Heart right ventricle (tissue), 16 donors: Measurements from ENCODE around the gene FRAS1. TPM values are rescaled to one million over a fixed set of nuclear protein-coding genes. Genes with fewer than 3 reads are reported as not detected.
"Not testable (repeated sequence)": the region's sequence is repeated elsewhere in the genome, so short reads cannot be mapped to it uniquely, and the experiment has no call there.

ENCODE experiments used
- ATAC-seq, 8 donors: fragments of 200-7000 bp; cut with Tn5 transposase; one replicate each; pipeline ENCODE4 v1.9.1; 2020; ENCODE audit warnings: mild to moderate bottlenecking in 8 of 8, moderate library complexity in 8 of 8, moderate number of reproducible peaks in 1 of 8
- DNase-seq, 2 donors: peaks; one replicate each; pipeline ENCODE4 v3.0.0-alpha.2; 2020
- H3K27ac ChIP-seq, 10 donors: fragments of 200-600 bp; sonication (generic) in 2 of 10; one replicate each; pipeline versions ENCODE4 v1.5.0 to v1.8.0; 2020 to 2022; ENCODE audit warnings: mild to moderate bottlenecking in 3 of 10
- H3K27me3 ChIP-seq, 7 donors: fragments of 200-600 bp; one replicate each; pipeline ENCODE4 v1.8.0; 2021 to 2022; ENCODE audit warnings: mild to moderate bottlenecking in 2 of 7
- H3K36me3 ChIP-seq, 9 donors: fragments of 200-600 bp; sonication (generic) in 1 of 9; one replicate each; pipeline versions ENCODE4 v1.5.0 to v1.8.0; 2020 to 2022; ENCODE audit warnings: mild to moderate bottlenecking in 2 of 9
- H3K4me1 ChIP-seq, 9 donors: fragments of 200-600 bp; sonication (generic) in 1 of 9; one replicate each; pipeline versions ENCODE4 v1.5.0 to v1.8.0; 2020 to 2022; ENCODE audit warnings: mild to moderate bottlenecking in 4 of 9
- H3K4me3 ChIP-seq, 10 donors: fragments of 200-600 bp; sonication (generic) in 2 of 10; one replicate each; pipeline versions ENCODE4 v1.5.0 to v1.8.0; 2020 to 2022; ENCODE audit warnings: mild to moderate bottlenecking in 7 of 10, moderate library complexity in 2 of 10
- H3K9me3 ChIP-seq, 11 donors: fragments of 200-600 bp in 10 of 11; sonication (generic) in 2 of 11; one replicate each; pipeline versions ENCODE4 v1.5.0 to v1.8.0; 2013 to 2022; ENCODE audit warnings: mild to moderate bottlenecking in 2 of 11, control low read depth in 1 of 11, moderate library complexity in 1 of 11
- CTCF ChIP-seq, 9 donors: fragments of 200-600 bp; sonication (generic) in 2 of 9; IDR thresholded peaks; one replicate each; pipeline versions ENCODE4 v1.5.0 to v1.8.0; 2021 to 2022; ENCODE audit warnings: antibody characterized with exemption in 9 of 9, mild to moderate bottlenecking in 5 of 9, moderate library complexity in 1 of 9
- WGBS, 2 donors: extraction: QIAGEN DNeasy Blood & Tissue Kit; methylation state at CpG; one replicate each; pipeline ENCODE4 v1.1.7; 2013; ENCODE audit warnings: inconsistent platforms in 1 of 2; 5-methylcytosine and 5-hydroxymethylcytosine counted together
- intact Hi-C, 10 donors: fragments of 100-400 bp; cut with DNase I; formaldehyde crosslinking; loops; one replicate each; pipeline versions ENCODE4 v1.11.1 to v1.14.2; 2022
- polyA plus RNA-seq, 2 donors: library from polyadenylated mRNA; stranded (reverse); fragments of 200-250 nt; gene quantifications; one replicate each; pipeline ENCODE4 v1.2.3, GENCODE V29; 2013
- total RNA-seq, 10 donors: library from RNA; stranded (reverse); fragmentation: NEBNext Ultra II Directional in 3 of 10; extraction: Animal tissue kit (Norgen Biotek cat#: 25700) in 3 of 10; gene quantifications; one replicate each; pipeline versions ENCODE4 v1.2.1 to v1.2.4, GENCODE V29; 2021 to 2023
- donor health status: Arrhythmogenic right ventricular cardiomyopathy.
- donor health status: ischemic (EF 13 %, LVEDD 7.1; RV severe dilation, severe dysfunction).
- donor health status: healthy with polysubstance abuse.
- donor health status: DM: no; HTN: yes; CAD: no.
- donor health status: DM: no; HTN: no; CAD: no.
- donor health status: ischemic (EF 25% LVEDD 6.9; RV normal size, moderate dysfunction).
- donor health status: ischemic (EF 25% LVEDD 5.7; RV mildly dilated, moderate dysfunction).
- donor health status: healthy.
- donor health status: DM: yes; HTN: yes; CAD: no.
- donor health status: Ischemic cardiomyopathy.
- donor health status: ischemic (EF 35%, LVEDD 5.7; RV mildly dilated, moderate dysfunction).
- donor health status: nonischemic (EF 11% LVEDD 7.7; RV severe dilation, severe dysfunction).
- donor health status: DM: yes; HTN: yes; CAD: no.
- donor health status: PGD.
- donor health status: ischemic (EF 29% LVEDD 5.4; RV normal size, mild dysfunction).
- donor health status: nonischemic (EF 23%, LVEDD 6.1; RV moderate dilation, normal function).

FRAS1 gene
- total and polyA plus RNA-seq, 12 donors: 0.93 to 6.2 (median 3.1) TPM

GRCh38 chr4:78254893-78255292 lies 197.8 kb downstream of the FRAS1 start:
- no peaks in the 10 kb centered on the region for H3K27me3 ChIP-seq
- 66 to 77% methylated on average over 4 of the region's 4 CpGs for WGBS, 2 donors
- no peak for TF ChIP-seq CTCF (IDR thresholded peaks at IDR 0.05)
- no peaks in the 10 kb centered on the region for H3K4me1 ChIP-seq
- no peak for DNase-seq
- peaks cover 0 to 8% (median 0%) of the 10 kb centered on the region in 9 donors for H3K36me3 ChIP-seq
- H3K4me3 ChIP-seq: no peak overlapping the region
- intact Hi-C loops: no loop called here
- no peak overlapping the region for H3K27ac ChIP-seq
- H3K9me3 ChIP-seq: peaks cover 0 to 21% (median 5%) of the 10 kb centered on the region in 11 donors
- no peak for ATAC-seq

GRCh38 chr4:78265006-78265405 lies 207.9 kb downstream of the FRAS1 start:
- no peak overlapping the region for H3K4me3 ChIP-seq
- no peak for ATAC-seq
- H3K27me3 ChIP-seq: no peaks in the 10 kb centered on the region
- intact Hi-C loops: no loop called here
- no peak for TF ChIP-seq CTCF (IDR thresholded peaks at IDR 0.05)
- no peaks in the 10 kb centered on the region for H3K36me3 ChIP-seq
- peaks cover 0 to 18% (median 4%) of the 10 kb centered on the region in 9 donors for H3K4me1 ChIP-seq
- no peak overlapping the region for H3K27ac ChIP-seq
- 71 to 85% methylated on average over 5 of the region's 5 CpGs for WGBS, 2 donors
- no peak for DNase-seq
- H3K9me3 ChIP-seq: peaks cover 0 to 11% (median 4%) of the 10 kb centered on the region in 11 donors

DNA sequence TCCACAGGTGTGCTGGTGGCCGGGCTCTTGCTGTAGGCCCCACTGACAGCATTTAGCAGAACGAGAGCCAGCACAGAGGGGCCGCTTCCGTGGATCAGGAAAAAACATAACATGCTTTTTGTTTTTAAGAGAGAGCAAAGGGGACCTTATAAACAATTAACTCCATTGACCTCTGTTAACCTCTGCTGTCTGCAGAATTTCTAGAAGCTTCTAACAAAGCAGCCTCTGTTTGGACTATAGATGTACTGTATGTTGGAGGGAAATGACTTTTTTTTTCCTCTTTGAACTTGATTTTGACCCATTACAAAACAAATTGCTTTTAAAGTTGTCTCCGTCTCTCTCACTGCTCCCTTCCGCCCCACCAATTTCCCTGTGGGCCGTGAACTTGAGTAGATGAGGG lies 210.7 kb downstream of the FRAS1 start:
- no peak for TF ChIP-seq CTCF (IDR thresholded peaks at IDR 0.05)
- DNase-seq: no peak
- Histone ChIP-seq H3K4me1 (peaks cover 0 to 18% (median 4%) of the 10 kb centered on the region in 9 donors), H3K27me3 (no peaks in the 10 kb centered on the region), H3K27ac (no peak overlapping the region), H3K4me3 (no peak overlapping the region), H3K9me3 (peaks cover 0 to 11% (median 4%) of the 10 kb centered on the region in 11 donors), H3K36me3 (no peaks in the 10 kb centered on the region)
- WGBS, 2 donors: 65 to 67% methylated on average over 7 of the region's 7 CpGs
- ATAC-seq: no peak
- intact Hi-C loops: no loop called here

DNA sequence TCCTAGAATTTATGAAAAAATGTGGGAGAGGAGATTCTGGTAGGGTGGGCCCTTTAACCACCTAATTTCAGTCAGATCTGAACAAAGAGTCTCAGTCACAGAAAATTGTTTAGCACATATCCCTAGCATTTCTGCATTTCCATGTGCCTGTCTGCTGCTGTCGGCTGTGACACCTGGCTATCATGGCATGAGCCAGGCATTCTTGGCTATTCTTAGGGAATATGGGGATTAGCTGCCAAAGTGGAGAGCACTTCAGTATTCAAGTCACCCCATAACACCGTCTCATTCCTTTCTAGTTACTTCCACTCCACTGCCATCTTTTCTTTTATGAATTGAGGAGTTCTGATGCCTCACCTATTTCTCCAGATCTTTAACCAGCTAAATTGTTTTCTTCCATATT lies 211.5 kb downstream of the FRAS1 start:
- no peak overlapping the region for H3K27ac ChIP-seq
- H3K27me3 ChIP-seq: no peaks in the 10 kb centered on the region
- DNase-seq (no peak), ATAC-seq (peak in 3 of 8 donors; percentile 42 to 65 (median 56))
- 42 to 56% methylated on average over 2 of the region's 2 CpGs for WGBS, 2 donors
- H3K36me3 ChIP-seq: no peaks in the 10 kb centered on the region
- no peak overlapping the region for H3K4me3 ChIP-seq
- intact Hi-C loops: no loop called here
- TF ChIP-seq CTCF (IDR thresholded peaks at IDR 0.05): no peak
- peaks cover 0 to 11% (median 4%) of the 10 kb centered on the region in 11 donors for H3K9me3 ChIP-seq
- peaks cover 0 to 18% (median 4%) of the 10 kb centered on the region in 9 donors for H3K4me1 ChIP-seq

GRCh38 chr4:78275450-78275849 lies 218.3 kb downstream of the FRAS1 start:
- H3K4me3 ChIP-seq, DNase-seq, H3K27me3 ChIP-seq, H3K4me1 ChIP-seq, H3K27ac ChIP-seq, H3K9me3 ChIP-seq, intact Hi-C loops, H3K36me3 ChIP-seq, ATAC-seq: not testable (repeated sequence)
- 63 to 94% methylated on average over 4 of the region's 4 CpGs for WGBS, 2 donors
